PC-3 (cell line): ENCODE data around the gene AGRP.

Experiments used
- EZH2 ChIP-seq: fragments of 300-600 bp; sonication (generic); IDR thresholded peaks from one replicate; pipeline ENCODE4 v1.6.1; 2017; ENCODE audit warnings: antibody characterized with exemption, mild to moderate bottlenecking, low read length; ENCODE audit not compliant: unreplicated experiment
- TF ChIP-seq, protein P1 (sequence below): fragments of 300-600 bp; sonication (generic); conservative IDR thresholded peaks from 2 replicates; pipeline ENCODE4 v1.5.1; 2017; ENCODE audit warnings: antibody characterized with exemption, low read depth, mild to moderate bottlenecking, low read length

DNA sequence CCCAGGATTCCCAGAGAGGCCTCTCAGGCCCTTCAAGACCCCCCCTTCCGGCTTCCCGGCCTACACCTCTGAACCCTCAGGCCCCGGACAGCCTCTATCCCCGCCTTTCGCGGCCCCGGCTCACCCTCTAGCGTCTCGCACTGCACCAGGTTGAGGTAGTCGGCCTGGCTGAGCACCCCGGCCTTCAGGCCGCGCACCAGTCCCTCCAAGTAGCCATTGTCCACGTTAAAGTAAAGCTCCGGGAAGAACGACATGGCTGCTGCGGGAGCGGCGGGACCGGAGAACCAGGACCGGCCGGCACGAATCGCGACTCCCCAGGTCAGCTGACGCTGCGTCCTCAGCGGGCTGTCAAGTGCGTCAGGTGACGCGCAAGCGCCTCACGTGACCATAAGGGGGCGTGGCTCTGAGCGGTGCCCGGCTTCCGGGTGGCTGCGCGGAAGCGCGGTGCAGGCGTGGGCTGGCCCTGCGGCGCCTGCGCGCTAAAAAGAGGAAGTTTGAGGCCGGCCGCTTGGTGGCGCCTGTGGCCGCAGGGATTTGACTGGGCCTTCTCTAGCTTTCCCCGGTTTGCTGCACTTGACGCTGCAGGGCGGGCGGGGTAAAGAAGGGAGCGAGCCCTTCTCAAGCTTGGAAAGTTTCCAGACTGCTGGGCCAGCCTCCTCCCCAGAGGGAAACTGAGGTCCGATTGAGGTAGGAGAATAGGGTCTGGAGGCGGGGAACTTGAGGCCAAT lies 2.4 kb downstream of the AGRP start, which contains the start of gene ATP6V0D1:
- TF ChIP-seq, protein P1, sequence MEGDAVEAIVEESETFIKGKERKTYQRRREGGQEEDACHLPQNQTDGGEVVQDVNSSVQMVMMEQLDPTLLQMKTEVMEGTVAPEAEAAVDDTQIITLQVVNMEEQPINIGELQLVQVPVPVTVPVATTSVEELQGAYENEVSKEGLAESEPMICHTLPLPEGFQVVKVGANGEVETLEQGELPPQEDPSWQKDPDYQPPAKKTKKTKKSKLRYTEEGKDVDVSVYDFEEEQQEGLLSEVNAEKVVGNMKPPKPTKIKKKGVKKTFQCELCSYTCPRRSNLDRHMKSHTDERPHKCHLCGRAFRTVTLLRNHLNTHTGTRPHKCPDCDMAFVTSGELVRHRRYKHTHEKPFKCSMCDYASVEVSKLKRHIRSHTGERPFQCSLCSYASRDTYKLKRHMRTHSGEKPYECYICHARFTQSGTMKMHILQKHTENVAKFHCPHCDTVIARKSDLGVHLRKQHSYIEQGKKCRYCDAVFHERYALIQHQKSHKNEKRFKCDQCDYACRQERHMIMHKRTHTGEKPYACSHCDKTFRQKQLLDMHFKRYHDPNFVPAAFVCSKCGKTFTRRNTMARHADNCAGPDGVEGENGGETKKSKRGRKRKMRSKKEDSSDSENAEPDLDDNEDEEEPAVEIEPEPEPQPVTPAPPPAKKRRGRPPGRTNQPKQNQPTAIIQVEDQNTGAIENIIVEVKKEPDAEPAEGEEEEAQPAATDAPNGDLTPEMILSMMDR: peak; percentile 71
- no peak for TF ChIP-seq EZH2
